HG02623 (cell line): ENCODE results near the gene TRAF3.
"Not testable (repeated sequence)": the region's sequence is repeated elsewhere in the genome, so short reads cannot be mapped to it uniquely, and the experiment has no call there.

Experiments used
- ATAC-seq: cut with Tn5 transposase; IDR thresholded peaks from one replicate; pipeline ENCODE4 v1.9.1; 2021; ENCODE audit warnings: moderate library complexity; ENCODE audit not compliant: unreplicated experiment

TRAF3 gene

GRCh38 chr14:102826161-102826560 is 48.9 kb downstream of the TRAF3 start:
- ATAC-seq = no peak

- ATAC-seq = no peak
Measured at GRCh38 chr14:102826751-102827675, 49.8 kb downstream of the TRAF3 start.

- ATAC-seq = no peak
Measured at GRCh38 chr14:102827716-102828115, 50.5 kb downstream of the TRAF3 start.

GRCh38 chr14:102828151-102828550 is 50.9 kb downstream of the TRAF3 start:
- ATAC-seq = no peak

- ATAC-seq = no peak
Measured at GRCh38 chr14:102829016-102829548, 51.8 kb downstream of the TRAF3 start.

GRCh38 chr14:102830474-102831045 is 53.3 kb downstream of the TRAF3 start:
- no peak for ATAC-seq

- no peak for ATAC-seq
Measured at GRCh38 chr14:102831163-102831804, 54.0 kb downstream of the TRAF3 start.

- no peak for ATAC-seq
Measured at GRCh38 chr14:102833341-102833740, 56.1 kb downstream of the TRAF3 start.

GRCh38 chr14:102833991-102834390 is 56.7 kb downstream of the TRAF3 start:
- no peak for ATAC-seq

GRCh38 chr14:102835959-102836358 is 58.7 kb downstream of the TRAF3 start:
- ATAC-seq = no peak

- ATAC-seq = not testable (repeated sequence)
Measured at GRCh38 chr14:102837120-102837519, 59.9 kb downstream of the TRAF3 start.

- no peak for ATAC-seq
Measured at GRCh38 chr14:102838501-102838900, 61.3 kb downstream of the TRAF3 start.

GRCh38 chr14:102840115-102840514 is 62.9 kb downstream of the TRAF3 start:
- ATAC-seq = no peak

- ATAC-seq = no peak
Measured at GRCh38 chr14:102840771-102841528, 63.7 kb downstream of the TRAF3 start.

GRCh38 chr14:102848830-102849525 is 71.7 kb downstream of the TRAF3 start:
- ATAC-seq = no peak

GRCh38 chr14:102849526-102850379 is 72.5 kb downstream of the TRAF3 start:
- ATAC-seq = no peak

- ATAC-seq = no peak
Measured at GRCh38 chr14:102853648-102854047, 76.4 kb downstream of the TRAF3 start.

GRCh38 chr14:102854091-102854703 is 76.9 kb downstream of the TRAF3 start:
- ATAC-seq = no peak

GRCh38 chr14:102856179-102856578 is 78.9 kb downstream of the TRAF3 start:
- no peak for ATAC-seq
